Ovary (tissue), 3 donors: Measurements from ENCODE around the gene SEL1L3.

ENCODE experiments used
- EP300 ChIP-seq: sonication (generic); formaldehyde crosslinking; IDR thresholded peaks from one replicate; pipeline ENCODE4 v1.6.1; 2017; ENCODE audit warnings: antibody characterized with exemption
- POLR2A ChIP-seq: fragments of 450-650 bp; IDR thresholded peaks from one replicate; pipeline ENCODE4 v1.6.1; 2017; ENCODE audit warnings: antibody characterized with exemption, mild to moderate bottlenecking, moderate library complexity
- TF ChIP-seq, protein P1 (sequence below), 3 donors: fragments of 450-650 bp in 2 of 3; fragments of 200-600 bp in 1 of 3; IDR thresholded peaks; one replicate each; pipeline versions ENCODE4 v1.5.1 to v1.8.0; 2016 to 2022; ENCODE audit warnings: antibody characterized with exemption in 3 of 3, mild to moderate bottlenecking in 1 of 3
- donor health status: DM: no; HTN: no; CAD: no.

DNA sequence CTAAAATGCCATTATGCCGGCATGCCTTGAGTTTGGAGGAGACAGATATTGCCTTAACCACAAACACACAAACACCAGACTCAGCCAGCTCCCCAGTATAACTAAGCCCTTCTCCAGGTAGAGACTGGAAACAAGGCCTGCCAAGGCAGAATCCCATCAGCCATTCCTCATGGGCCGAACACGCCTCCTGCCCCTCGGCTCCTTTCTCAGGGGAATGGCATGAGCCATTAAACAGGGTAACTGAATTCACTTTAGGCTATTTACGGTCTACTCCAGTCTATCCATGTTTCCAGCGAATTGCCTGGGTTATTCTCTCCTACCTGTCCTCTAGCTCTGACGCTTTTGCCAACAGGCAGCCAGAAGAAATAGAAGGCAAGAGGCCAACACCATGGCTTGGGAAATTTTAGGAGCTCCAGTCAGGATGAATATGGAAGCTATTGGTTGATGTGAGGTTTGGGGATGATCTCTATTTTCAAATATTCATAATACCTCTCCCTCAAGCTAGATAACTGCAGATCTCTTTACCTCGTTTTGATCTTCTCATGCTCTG is 4.9 kb downstream of the SEL1L3 start:
- TF ChIP-seq, protein P1, sequence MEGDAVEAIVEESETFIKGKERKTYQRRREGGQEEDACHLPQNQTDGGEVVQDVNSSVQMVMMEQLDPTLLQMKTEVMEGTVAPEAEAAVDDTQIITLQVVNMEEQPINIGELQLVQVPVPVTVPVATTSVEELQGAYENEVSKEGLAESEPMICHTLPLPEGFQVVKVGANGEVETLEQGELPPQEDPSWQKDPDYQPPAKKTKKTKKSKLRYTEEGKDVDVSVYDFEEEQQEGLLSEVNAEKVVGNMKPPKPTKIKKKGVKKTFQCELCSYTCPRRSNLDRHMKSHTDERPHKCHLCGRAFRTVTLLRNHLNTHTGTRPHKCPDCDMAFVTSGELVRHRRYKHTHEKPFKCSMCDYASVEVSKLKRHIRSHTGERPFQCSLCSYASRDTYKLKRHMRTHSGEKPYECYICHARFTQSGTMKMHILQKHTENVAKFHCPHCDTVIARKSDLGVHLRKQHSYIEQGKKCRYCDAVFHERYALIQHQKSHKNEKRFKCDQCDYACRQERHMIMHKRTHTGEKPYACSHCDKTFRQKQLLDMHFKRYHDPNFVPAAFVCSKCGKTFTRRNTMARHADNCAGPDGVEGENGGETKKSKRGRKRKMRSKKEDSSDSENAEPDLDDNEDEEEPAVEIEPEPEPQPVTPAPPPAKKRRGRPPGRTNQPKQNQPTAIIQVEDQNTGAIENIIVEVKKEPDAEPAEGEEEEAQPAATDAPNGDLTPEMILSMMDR (IDR thresholded peaks at IDR 0.05), result no peak
- TF ChIP-seq EP300 (no peak), POLR2A (no peak)
